Measurements from ENCODE around the gene HOMER3.

Gene HOMER3

GRCh38 chr19:18964121-18964520 is 23.1 kb upstream of the HOMER3 start:
- Histone ChIP-seq H3K27me3 (ENCODE audit: low read depth, low read length) (peaks cover 3% of the 10 kb centered on the region; the same call in 1 of the 2 replicates), H3K79me2 (ENCODE audit: low read length) (no peaks in the 10 kb centered on the region), H3K27ac (ENCODE audit: low read length) (no peak overlapping the region), H3K9me3 (ENCODE audit: insufficient read depth, low read length) (no peaks in the 10 kb centered on the region), H3K4me1 (ENCODE audit: low read length) (no peaks in the 10 kb centered on the region), H3K36me3 (replicated peaks; ENCODE audit: low read depth, low read length) (no peaks in the 10 kb centered on the region), H3K4me3 (ENCODE audit: low read length) (no peak overlapping the region), H3K4me2 (ENCODE audit: low read length) (no peak overlapping the region), H2AFZ (ENCODE audit: low read depth, low read length) (no peak overlapping the region), H3K9ac (ENCODE audit: low read length) (no peak overlapping the region), H4K20me1 (ENCODE audit: insufficient read depth, low read length) (no peaks in the 10 kb centered on the region)
- no peak for TF ChIP-seq CTCF (IDR thresholded peaks at IDR 0.05; ENCODE audit: low read depth, low read length)
- TF ChIP-seq EZH2phosphoT487 (IDR thresholded peaks at IDR 0.05; ENCODE audit: low read depth) = no peak

- Histone ChIP-seq H3K27ac (ENCODE audit: low read length) (no peak overlapping the region), H3K9me3 (ENCODE audit: insufficient read depth, low read length) (no peaks in the 10 kb centered on the region), H3K4me1 (ENCODE audit: low read length) (no peaks in the 10 kb centered on the region), H3K4me2 (ENCODE audit: low read length) (no peak overlapping the region), H3K27me3 (ENCODE audit: low read depth, low read length) (0 out of 2 replicates have a peak, but pooled peaks cover 3% of the 10 kb centered on the region), H3K9ac (ENCODE audit: low read length) (no peak overlapping the region), H3K36me3 (replicated peaks; ENCODE audit: low read depth, low read length) (no peaks in the 10 kb centered on the region), H4K20me1 (ENCODE audit: insufficient read depth, low read length) (no peaks in the 10 kb centered on the region), H3K79me2 (ENCODE audit: low read length) (no peaks in the 10 kb centered on the region), H2AFZ (ENCODE audit: low read depth, low read length) (no peak overlapping the region), H3K4me3 (ENCODE audit: low read length) (no peak overlapping the region)
- TF ChIP-seq EZH2phosphoT487 (IDR thresholded peaks at IDR 0.05; ENCODE audit: low read depth) (no peak), CTCF (IDR thresholded peaks at IDR 0.05; ENCODE audit: low read depth, low read length) (no peak)
Observed at GRCh38 chr19:18961767-18962620, 21.0 kb upstream of the HOMER3 start.

GRCh38 chr19:18960370-18960769 is 19.4 kb upstream of the HOMER3 start:
- Histone ChIP-seq H3K27me3 (ENCODE audit: low read depth, low read length) (0 out of 2 replicates have a peak, but pooled peaks cover 3% of the 10 kb centered on the region), H3K4me1 (ENCODE audit: low read length) (no peaks in the 10 kb centered on the region), H3K4me2 (ENCODE audit: low read length) (no peak overlapping the region), H3K79me2 (ENCODE audit: low read length) (no peaks in the 10 kb centered on the region), H3K9ac (ENCODE audit: low read length) (no peak overlapping the region), H2AFZ (ENCODE audit: low read depth, low read length) (no peak overlapping the region), H4K20me1 (ENCODE audit: insufficient read depth, low read length) (no peaks in the 10 kb centered on the region), H3K4me3 (ENCODE audit: low read length) (no peak overlapping the region), H3K27ac (ENCODE audit: low read length) (no peak overlapping the region), H3K36me3 (replicated peaks; ENCODE audit: low read depth, low read length) (no peaks in the 10 kb centered on the region), H3K9me3 (ENCODE audit: insufficient read depth, low read length) (no peaks in the 10 kb centered on the region)
- TF ChIP-seq EZH2phosphoT487 (IDR thresholded peaks at IDR 0.05; ENCODE audit: low read depth) = no peak

GRCh38 chr19:18955042-18955441 is 14.0 kb upstream of the HOMER3 start:
- H3K79me2 ChIP-seq (ENCODE audit: low read length) = no peaks in the 10 kb centered on the region
- H2AFZ ChIP-seq (ENCODE audit: low read depth, low read length) = no peak overlapping the region
- TF ChIP-seq EZH2phosphoT487 (IDR thresholded peaks at IDR 0.05; ENCODE audit: low read depth) (no peak), CTCF (IDR thresholded peaks at IDR 0.05; ENCODE audit: low read depth, low read length) (no peak)

More at GRCh38 chr19:18955042-18955441, 14.0 kb upstream of the HOMER3 start:
- Histone ChIP-seq H3K9me3 (ENCODE audit: insufficient read depth, low read length) (no peaks in the 10 kb centered on the region), H3K4me3 (ENCODE audit: low read length) (no peak overlapping the region), H3K36me3 (replicated peaks; ENCODE audit: low read depth, low read length) (no peaks in the 10 kb centered on the region), H3K4me1 (ENCODE audit: low read length) (no peaks in the 10 kb centered on the region), H3K9ac (ENCODE audit: low read length) (no peak overlapping the region), H3K4me2 (ENCODE audit: low read length) (no peak overlapping the region), H3K27me3 (ENCODE audit: low read depth, low read length) (no peaks in the 10 kb centered on the region), H4K20me1 (ENCODE audit: insufficient read depth, low read length) (no peaks in the 10 kb centered on the region), H3K27ac (ENCODE audit: low read length) (no peak overlapping the region)

Data from OCI-LY3 (cell line).